H1 (cell line): ENCODE data around the gene RGL2. TPM values are rescaled to one million over a fixed set of nuclear protein-coding genes. Genes with fewer than 3 reads are reported as not detected.
A peak's percentile ranks its signal among the peaks of the same experiment; 100 is the strongest.

ENCODE experiments used
- ASH2L ChIP-seq: fragments of 200-600, 300-600 bp; sonication (generic); IDR thresholded peaks from one replicate; pipeline ENCODE4 v1.7.1; 2017; ENCODE audit warnings: low read length
- FOSL1 ChIP-seq: IDR thresholded peaks from 2 replicates; pipeline ENCODE4 v1.6.1; 2011; ENCODE audit warnings: mild to moderate bottlenecking, low read depth, low read length, moderate library complexity; ENCODE audit not compliant: insufficient read depth
- GTF2F1 ChIP-seq: IDR thresholded peaks from 2 replicates; pipeline ENCODE4 v1.6.1; 2012; ENCODE audit warnings: low read depth, low read length, improper control_type of control experiment, borderline replicate concordance
- JUN ChIP-seq: IDR thresholded peaks from 2 replicates; pipeline ENCODE4 v1.6.1; 2011; ENCODE audit warnings: low read depth, mild to moderate bottlenecking, improper control_type of control experiment, low read length
- KDM4A ChIP-seq: IDR thresholded peaks from one replicate; pipeline ENCODE4 v1.7.1; 2012; ENCODE audit warnings: low read depth, mild to moderate bottlenecking, moderate library complexity, low read length, inconsistent platforms; ENCODE audit not compliant: severe bottlenecking
- NANOG ChIP-seq: IDR thresholded peaks from 2 replicates; pipeline ENCODE4 v1.6.1; 2011; ENCODE audit warnings: low read length, low read depth, mild to moderate bottlenecking, inconsistent platforms; ENCODE audit not compliant: insufficient read depth, poor library complexity, severe bottlenecking
- POLR2A ChIP-seq, 2 experiments: IDR thresholded peaks; 1 replicate in 1 of 2; 2 replicates in 1 of 2; pipeline ENCODE4 v1.6.1; 2011; ENCODE audit warnings: low read depth in 2 of 2, low read length in 2 of 2, mild to moderate bottlenecking in 2 of 2; ENCODE audit errors: control extremely low read depth in 1 of 2
- RBBP5 ChIP-seq: IDR thresholded peaks from 2 replicates; pipeline ENCODE4 v1.7.1; 2012; ENCODE audit warnings: low read depth, mild to moderate bottlenecking, inconsistent platforms, low read length, moderate library complexity, borderline replicate concordance
- RNF2 ChIP-seq: fragments of 200-900, 300-1000 bp; sonication (generic); IDR thresholded peaks from 2 replicates; pipeline ENCODE4 v1.7.1; 2016; ENCODE audit warnings: borderline replicate concordance, low read depth, mild to moderate bottlenecking, antibody characterized with exemption, low read length; ENCODE audit not compliant: poor library complexity, severe bottlenecking; ENCODE audit errors: missing control alignments
- SIN3A ChIP-seq, 2 experiments: IDR thresholded peaks in 1 of 2; conservative IDR thresholded peaks in 1 of 2; 2 replicates each; pipeline ENCODE4 v1.6.1; 2011 to 2012; ENCODE audit warnings: low read length in 2 of 2, improper control_type of control experiment in 1 of 2, low read depth in 1 of 2, mild to moderate bottlenecking in 1 of 2
- SIX5 ChIP-seq: IDR thresholded peaks from 2 replicates; pipeline ENCODE4 v1.6.1; 2011; ENCODE audit warnings: mild to moderate bottlenecking, low read depth, low read length
- SRF ChIP-seq: IDR thresholded peaks from 2 replicates; pipeline ENCODE4 v1.6.1; 2011; ENCODE audit warnings: mild to moderate bottlenecking, low read depth, low read length, moderate library complexity
- SUZ12 ChIP-seq: fragments of 200-600 bp; sonication (generic); IDR thresholded peaks from 2 replicates; pipeline ENCODE4 v1.6.1; 2012; ENCODE audit warnings: mild to moderate bottlenecking, inconsistent platforms, low read length, moderate library complexity, mixed read lengths
- TAF7 ChIP-seq: optimal IDR thresholded peaks from 2 replicates; pipeline ENCODE3; 2011; ENCODE audit warnings: low read depth, mild to moderate bottlenecking, inconsistent platforms, low read length, moderate library complexity, borderline replicate concordance
- polyA plus RNA-seq, 7 experiments: library from polyadenylated mRNA; depleted of rRNA in 3 of 7; stranded (reverse) in 5 of 7; unstranded in 2 of 7; fragments of >200 nt in 5 of 7; fragments of 200-250 nt in 2 of 7; gene quantifications; 1 replicate in 5 of 7; 2 replicates in 1 of 7; 4 replicates in 1 of 7; pipeline versions ENCODE4 v1.2.1 to v1.2.3, GENCODE V29; 2011 to 2013; ENCODE audit warnings: missing spikeins in 2 of 7, mixed read lengths in 2 of 7
- total RNA-seq: library from RNA; stranded (reverse); fragmentation: NEBNext Ultra II Directional; extraction: Animal tissue kit (Norgen Biotek cat#: 25700); gene quantifications from 2 replicates; pipeline ENCODE4 v1.2.1, GENCODE V29; 2021
- TF ChIP-seq, protein P1 (sequence below): IDR thresholded peaks from 2 replicates; pipeline ENCODE4 v1.6.1; 2012; ENCODE audit warnings: low read length, inconsistent platforms

RGL2 gene
- total and polyA plus RNA-seq, 2 of the 8 experiments (the other 6 are each of a cell fraction or from before 2014, with no cell fraction given): 58.1 to 80.3 TPM

GRCh38 chr6:33297406-33297955 is 1.3 kb downstream of the RGL2 start (continued):
- TF ChIP-seq SIN3A (conservative IDR thresholded peaks at IDR 0.05 in 1 of 2, IDR thresholded peaks at IDR 0.05 in 1 of 2; ENCODE audit: low read depth in 1 of 2, low read length in 2 of 2) (no peak; a peak in 1 of 4 replicates), NANOG (no peak), TAF7 (no peak), RNF2 (no peak), KDM4A (no peak), ASH2L (peak; percentile 28), RBBP5 (0 out of 2 replicates have a peak, but pooled peaks have one; percentile 67), SUZ12 (no peak), POLR2A (IDR thresholded peaks at IDR 0.05; ENCODE audit: control extremely low read depth in 1 of 2, low read depth in 2 of 2, low read length in 2 of 2) (no peak), SRF (no peak), GTF2F1 (no peak), JUN (no peak), FOSL1 (no peak), SIX5 (no peak)
- TF ChIP-seq, protein P1, sequence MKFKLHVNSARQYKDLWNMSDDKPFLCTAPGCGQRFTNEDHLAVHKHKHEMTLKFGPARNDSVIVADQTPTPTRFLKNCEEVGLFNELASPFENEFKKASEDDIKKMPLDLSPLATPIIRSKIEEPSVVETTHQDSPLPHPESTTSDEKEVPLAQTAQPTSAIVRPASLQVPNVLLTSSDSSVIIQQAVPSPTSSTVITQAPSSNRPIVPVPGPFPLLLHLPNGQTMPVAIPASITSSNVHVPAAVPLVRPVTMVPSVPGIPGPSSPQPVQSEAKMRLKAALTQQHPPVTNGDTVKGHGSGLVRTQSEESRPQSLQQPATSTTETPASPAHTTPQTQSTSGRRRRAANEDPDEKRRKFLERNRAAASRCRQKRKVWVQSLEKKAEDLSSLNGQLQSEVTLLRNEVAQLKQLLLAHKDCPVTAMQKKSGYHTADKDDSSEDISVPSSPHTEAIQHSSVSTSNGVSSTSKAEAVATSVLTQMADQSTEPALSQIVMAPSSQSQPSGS: peak; percentile 42; the same call in 1 of the 2 replicates
